GM18505 (cell line): ENCODE measurements around the gene FMN1.

ENCODE experiments used
- ATAC-seq: cut with Tn5 transposase; IDR thresholded peaks from one replicate; pipeline ENCODE4 v1.9.1; 2021; ENCODE audit not compliant: unreplicated experiment
- POLR2A ChIP-seq: IDR thresholded peaks from 4 replicates; pipeline ENCODE4 v1.6.1; 2011; ENCODE audit warnings: borderline replicate concordance; ENCODE audit not compliant: insufficient read depth, insufficient read length; ENCODE audit errors: extremely low read depth

The FMN1 gene

DNA sequence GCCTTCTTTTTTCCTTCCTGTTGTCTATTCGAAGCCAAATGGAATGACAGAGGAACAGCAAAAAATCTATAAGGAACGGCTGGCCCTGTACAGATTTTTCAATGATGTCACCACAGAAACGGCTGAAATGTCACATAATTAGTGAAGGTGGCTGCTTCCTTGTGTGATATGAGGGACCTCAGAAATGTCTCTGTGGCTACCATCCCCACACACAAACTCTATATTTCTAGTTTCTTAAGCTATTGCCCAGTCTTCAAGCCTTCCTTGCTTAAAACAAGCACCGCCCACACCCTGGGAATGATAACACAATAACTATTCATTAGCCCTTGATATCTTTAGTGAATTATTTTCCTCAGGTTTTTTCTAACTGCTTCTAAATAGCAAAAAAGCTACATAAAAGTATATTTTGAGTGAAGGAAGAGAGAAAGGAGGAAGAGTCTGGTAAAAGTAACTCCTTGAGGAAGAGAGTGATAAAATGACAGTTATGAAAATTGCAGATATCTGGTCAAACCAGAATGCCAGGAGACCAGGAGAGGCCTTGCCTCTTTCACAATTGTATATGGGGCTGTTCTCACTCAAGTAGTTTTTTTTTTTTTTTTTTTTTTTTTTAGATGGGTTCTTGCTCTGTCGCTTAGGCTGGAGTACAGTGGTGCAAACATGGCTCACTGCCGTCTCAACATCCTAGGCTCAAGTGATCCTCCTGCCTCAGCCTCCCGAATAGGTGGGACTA, 38.7 kb downstream of the FMN1 start:
- no peak for ATAC-seq
- TF ChIP-seq POLR2A, result no peak

DNA sequence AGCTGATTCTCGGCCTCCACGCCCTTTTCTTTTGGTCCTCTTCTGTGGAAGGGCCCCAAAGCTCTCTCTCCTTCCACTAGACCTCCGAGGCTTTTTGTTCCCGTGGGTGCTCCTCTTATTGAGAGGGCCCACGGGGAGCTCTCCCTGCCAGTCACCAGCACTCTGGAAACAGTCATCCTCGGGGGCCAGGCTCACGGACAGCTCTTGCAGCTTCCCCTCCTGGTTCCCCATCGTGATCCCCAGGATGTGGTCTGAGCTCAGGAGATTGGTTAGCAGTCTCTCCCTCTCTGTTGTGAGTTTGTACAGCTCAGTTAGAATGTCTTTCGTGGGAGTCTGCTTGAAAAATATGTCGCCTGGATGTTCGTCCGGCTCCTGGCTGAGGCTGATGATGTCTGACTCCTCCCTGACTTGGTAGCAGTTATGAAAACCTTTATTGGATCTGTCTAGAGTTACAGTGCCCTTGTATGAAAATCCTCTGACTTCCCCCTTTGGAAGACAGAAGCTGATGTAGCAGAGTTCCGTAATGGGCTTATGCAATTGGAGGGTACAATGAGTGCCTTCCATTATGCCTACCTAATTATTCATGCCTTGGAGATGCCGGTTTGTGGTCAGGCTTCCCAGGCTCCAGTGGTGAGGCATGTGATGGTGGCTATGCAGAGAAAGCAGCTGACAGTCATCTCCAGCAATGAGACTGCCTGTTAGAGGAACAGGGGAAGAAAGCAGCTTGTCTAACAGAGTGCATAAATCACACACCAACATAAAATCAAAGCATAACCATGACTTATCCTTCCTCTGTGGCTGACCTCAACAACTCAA, 40.0 kb downstream of the FMN1 start:
- TF ChIP-seq POLR2A, result no peak
- ATAC-seq, result no peak

DNA sequence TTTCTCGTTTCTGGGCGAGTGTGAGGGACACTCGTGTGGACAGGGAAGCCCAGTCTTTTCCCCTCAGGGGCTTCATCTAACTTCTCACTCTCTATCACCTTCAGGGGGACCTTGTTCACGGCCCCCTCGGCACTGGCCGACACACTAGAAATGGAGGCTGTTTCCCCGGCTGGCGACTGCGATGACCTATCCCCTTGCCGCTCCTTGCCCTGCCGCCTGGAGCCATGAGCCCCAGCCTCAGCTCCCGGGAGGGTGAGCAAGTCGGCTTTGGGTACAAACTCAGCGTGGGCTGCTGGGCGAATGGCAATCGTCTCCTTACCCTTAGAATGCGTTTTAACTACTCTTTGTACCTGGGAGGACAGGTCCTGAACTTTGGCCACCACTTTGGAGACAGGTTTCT, 41.0 kb downstream of the FMN1 start:
- no peak for ATAC-seq
- no peak for TF ChIP-seq POLR2A

- no peak for ATAC-seq
- TF ChIP-seq POLR2A, result no peak
Measured at GRCh38 chr15:33152502-33153109, 41.9 kb downstream of the FMN1 start.

DNA sequence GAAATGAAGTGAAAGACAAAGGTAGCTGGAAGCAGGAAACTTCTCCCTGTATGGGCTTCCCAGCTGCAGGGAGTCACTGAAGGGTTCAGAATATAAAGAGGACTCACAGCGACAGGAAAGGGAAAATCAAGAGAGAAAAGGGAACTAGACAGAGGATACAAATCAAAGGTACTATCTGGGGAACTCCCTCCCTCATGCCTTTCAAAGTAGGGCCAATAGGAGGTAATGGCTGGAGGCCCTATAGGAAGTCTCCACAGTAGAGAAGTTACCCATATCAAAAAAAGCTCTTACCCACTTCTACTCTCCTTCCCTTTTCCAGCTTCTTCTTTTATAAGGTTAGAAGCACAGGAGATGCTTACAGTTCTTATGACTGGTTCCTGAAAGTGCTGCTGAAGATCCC, 43.5 kb downstream of the FMN1 start:
- TF ChIP-seq POLR2A, result no peak
- ATAC-seq, result no peak

DNA sequence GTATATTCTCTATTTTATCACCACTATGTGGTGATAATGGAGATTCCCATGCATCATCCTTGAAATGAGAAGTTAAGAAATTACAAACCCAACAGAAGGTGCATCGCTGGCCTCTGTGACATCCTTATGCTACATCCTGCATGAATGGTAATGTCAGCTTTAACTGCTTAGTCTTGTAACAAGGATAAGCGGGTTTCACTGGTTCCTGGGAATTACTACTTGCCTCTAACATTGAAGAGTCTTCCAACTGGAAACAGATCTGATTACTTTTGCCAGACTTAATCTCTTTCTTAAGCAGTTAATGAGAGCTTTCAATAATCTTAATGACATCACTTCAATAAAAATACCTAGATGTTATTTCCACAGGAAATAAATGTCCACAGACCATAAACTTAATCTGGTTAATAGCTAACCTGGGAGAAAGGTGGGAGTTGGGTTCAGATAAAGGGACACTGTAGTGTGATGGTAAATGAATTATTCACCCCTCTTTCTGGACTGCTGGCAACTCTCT, 44.0 kb downstream of the FMN1 start:
- TF ChIP-seq POLR2A, result no peak
- no peak for ATAC-seq

DNA sequence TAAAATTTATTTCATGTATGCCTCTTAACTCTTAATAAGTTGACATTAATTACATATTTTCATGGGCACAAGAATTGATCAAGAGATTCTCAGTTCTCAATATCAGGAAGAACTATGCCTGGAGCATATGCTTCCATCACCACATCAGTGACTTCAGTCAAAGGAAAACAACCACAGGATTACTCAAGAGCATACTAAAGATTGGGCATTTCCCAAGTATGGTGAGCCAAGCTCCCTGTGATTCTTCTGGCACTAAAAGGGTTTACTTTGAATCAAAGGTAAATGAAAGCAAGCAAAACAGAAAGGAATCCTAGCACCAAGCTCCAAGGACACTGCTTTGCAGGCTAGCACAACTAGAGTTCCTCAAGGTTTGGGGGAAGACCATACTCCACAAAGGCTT, 44.6 kb downstream of the FMN1 start:
- no peak for ATAC-seq
- TF ChIP-seq POLR2A, result no peak

GRCh38 chr15:33148129-33148751, 46.3 kb downstream of the FMN1 start:
- no peak for TF ChIP-seq POLR2A
- ATAC-seq, result no peak

DNA sequence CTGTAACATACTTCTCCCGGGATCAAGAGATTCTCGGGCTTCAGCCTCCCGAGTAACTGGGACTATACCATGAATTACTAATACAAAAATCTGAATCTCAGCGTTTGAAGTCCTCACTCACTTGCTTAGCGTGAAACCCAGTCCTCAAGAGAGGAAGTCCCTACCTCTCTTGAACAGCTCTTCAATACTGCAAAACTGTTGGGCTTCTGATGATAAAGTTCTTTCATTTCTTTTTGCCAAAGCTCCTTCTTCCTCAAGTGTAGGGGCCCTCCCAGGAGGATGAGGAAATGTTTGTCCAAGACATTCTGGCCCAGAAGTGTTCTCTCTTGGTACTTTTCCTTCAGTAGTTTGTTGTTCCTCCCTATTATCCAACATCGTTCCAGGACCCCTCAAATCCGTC, 48.5 kb downstream of the FMN1 start:
- ATAC-seq, result no peak
- TF ChIP-seq POLR2A, result no peak

DNA sequence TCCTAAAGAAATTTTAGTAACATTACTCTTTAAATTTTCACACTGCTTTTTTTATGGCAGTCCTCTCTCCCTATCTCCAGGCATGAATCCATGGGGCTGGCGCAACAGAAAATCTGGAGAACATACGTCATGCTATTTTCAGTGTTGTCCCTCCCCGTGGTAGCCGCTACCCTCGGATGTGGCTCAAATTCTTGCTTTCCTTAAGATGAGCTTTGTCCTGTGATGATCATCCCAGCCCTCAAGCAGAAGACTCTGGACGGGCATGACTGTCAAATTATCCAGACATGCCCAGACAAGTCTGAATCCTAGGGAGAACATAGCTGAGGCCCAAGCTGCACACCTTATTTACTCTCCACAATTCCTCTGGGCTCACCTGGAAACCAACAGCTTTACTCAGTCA, 49.1 kb downstream of the FMN1 start:
- no peak for ATAC-seq
- no peak for TF ChIP-seq POLR2A

DNA sequence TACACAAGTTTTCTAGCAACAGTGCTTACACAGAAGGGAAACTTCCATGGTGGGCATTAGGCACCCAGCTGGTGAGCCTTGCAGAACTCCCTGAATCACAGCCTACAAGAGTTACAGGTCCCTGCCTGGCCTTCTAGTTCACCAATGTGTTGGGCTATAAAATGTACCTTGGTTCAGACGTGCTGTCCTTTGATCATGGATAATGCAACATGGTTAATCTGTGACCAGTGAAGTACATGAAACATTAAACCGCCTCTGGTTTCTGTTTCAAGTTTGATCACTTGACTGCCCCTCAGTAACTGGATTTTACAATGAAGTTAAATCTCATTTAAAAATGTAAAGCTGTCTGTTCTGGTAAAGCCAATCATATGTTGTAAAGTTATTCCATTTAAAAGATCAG, 51.8 kb downstream of the FMN1 start:
- no peak for TF ChIP-seq POLR2A
- no peak for ATAC-seq

DNA sequence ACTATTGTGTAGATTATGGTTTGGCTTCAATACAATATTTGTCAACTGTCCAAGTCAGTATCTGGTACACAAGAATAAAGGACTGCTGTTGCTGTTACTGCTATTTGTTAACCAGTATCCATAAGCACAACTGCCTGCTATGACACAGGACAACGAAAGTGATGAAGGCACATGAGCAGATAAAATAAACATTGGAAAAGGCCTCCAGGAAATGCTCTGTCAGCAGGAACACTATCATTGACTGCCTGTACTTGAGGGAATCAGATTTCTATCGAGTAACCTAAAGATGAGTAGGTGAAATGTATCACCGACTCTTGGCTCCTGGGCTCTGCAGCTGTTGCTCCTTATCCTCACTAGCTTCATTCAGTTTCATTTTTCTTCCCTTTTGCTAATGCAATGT, 56.5 kb downstream of the FMN1 start:
- ATAC-seq, result no peak
- no peak for TF ChIP-seq POLR2A

DNA sequence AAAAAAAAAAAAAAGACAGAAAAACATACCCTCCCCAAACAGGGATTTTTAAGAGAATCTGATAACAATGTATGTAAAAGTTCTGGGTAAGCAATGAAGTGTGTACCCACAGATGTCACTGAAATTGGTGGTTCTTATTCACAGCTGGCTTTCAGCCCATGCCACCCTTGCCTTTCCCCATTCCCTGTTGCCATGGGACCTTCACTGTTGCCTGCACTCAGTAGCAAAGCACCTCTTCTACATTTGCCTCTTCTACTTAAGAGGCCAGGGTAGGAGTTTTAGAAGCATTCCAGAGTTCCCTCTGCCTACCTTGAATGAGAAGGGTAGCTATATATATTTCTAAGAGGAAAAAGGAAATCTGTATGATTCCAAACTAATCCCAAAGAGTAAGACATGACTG, 57.4 kb downstream of the FMN1 start:
- no peak for ATAC-seq
- TF ChIP-seq POLR2A, result no peak
